Fibroblast of pulmonary artery (primary cell): ENCODE measurements around the gene RHOD.
A peak's percentile ranks its signal among the peaks of the same experiment; 100 is the strongest.

Experiments used
- DNase-seq: peaks from one replicate; pipeline ENCODE4 v3.0.0-alpha.2; 2010; ENCODE audit warnings: low read depth
- H3K4me3 ChIP-seq: replicated peaks from 2 replicates; pipeline ENCODE4 v1.5.1; 2011; ENCODE audit warnings: low read depth, mild to moderate bottlenecking, control low read depth, low read length, moderate library complexity
- TF ChIP-seq, protein P1 (sequence below): IDR thresholded peaks from 2 replicates; pipeline ENCODE4 v1.5.1; 2011; ENCODE audit warnings: mild to moderate bottlenecking, control low read depth, low read length, inconsistent platforms; ENCODE audit errors: missing control alignments

The RHOD gene

DNA sequence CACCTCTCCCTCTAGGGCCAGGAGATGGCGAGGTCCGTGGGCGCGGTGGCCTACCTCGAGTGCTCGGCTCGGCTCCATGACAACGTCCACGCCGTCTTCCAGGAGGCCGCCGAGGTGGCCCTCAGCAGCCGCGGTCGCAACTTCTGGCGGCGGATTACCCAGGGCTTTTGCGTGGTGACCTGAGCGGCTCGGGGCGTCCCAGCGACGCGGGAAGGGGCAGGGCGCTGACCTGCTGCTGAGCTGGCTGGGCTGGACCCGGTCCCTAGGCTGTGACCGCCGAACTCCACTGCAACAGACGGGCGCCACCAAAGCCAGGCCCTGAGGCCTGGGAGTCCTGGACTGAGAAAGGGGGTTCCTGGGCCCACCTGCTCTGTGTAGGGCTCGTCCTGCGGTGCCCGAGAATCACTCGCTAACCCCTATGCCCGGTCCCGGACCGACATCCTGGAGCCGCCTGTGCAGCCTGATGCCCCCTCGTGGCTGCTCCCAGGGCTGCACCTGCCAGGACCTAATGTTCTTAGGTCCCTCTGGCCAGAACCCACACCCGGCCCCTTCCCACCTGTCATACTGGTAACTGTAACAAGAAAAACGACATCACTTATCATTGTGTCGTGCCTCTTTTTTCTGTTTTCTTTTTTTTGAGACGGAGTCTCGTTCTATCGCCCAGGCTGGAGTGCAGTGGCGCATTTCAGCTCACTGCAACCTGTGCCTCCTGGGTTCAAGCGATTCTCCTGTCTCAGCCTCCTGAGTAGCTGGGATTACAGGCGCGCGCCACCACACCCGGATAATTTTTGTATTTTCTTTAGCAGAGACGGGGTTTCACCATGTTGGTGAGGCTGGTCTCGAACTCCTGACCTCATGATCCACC is 15.0 kb downstream of the RHOD start:
- TF ChIP-seq, protein P1, sequence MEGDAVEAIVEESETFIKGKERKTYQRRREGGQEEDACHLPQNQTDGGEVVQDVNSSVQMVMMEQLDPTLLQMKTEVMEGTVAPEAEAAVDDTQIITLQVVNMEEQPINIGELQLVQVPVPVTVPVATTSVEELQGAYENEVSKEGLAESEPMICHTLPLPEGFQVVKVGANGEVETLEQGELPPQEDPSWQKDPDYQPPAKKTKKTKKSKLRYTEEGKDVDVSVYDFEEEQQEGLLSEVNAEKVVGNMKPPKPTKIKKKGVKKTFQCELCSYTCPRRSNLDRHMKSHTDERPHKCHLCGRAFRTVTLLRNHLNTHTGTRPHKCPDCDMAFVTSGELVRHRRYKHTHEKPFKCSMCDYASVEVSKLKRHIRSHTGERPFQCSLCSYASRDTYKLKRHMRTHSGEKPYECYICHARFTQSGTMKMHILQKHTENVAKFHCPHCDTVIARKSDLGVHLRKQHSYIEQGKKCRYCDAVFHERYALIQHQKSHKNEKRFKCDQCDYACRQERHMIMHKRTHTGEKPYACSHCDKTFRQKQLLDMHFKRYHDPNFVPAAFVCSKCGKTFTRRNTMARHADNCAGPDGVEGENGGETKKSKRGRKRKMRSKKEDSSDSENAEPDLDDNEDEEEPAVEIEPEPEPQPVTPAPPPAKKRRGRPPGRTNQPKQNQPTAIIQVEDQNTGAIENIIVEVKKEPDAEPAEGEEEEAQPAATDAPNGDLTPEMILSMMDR: peak; percentile 89
- H3K4me3 ChIP-seq: peak overlapping the region; percentile 31

DNA sequence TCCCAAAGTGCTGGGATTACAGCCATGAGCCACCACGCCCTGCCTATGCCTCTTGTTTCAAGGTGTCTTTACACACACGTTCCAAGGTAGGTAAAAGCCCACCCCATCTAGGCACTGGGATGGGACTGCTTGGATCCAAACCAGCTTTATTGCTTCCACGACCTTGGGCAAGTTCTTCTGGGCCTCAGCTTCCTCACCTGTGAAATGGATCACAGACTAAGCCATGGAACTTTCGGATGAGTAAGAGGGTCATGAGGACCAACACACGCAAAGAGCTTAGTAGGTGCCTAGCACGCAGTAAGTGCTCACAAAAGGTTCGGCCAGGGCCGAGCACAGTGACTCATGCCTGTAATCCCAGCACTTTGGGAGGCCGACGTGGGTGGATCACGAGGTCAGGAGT is 15.6 kb downstream of the RHOD start:
- H3K4me3 ChIP-seq: no peak overlapping the region
- DNase-seq: no peak
- TF ChIP-seq, protein P1: no peak

More for the DNA sequence above, 15.0 kb downstream of the RHOD start:
- DNase-seq: peak; percentile 72

DNA sequence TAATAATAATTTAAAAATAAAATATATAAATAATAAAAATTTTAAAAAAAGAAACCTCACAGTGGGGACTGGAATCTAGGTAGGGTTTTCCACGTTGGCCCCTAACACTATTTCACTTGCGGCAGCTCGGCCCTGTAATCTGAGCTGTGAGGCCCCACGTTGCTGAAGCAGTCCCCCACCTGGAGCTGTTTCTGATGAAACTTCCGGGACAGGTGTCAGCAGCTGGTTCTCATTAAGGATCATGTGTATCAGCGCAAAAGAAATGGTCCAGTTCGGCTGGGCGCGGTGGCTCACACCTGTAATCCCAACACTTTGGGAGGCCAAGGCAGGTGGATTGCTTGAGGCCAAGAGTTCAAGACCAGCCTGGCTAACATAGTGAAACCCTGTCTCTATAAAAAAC is 17.3 kb downstream of the RHOD start:
- TF ChIP-seq, protein P1: no peak
- H3K4me3 ChIP-seq: no peak overlapping the region
- DNase-seq: no peak

DNA sequence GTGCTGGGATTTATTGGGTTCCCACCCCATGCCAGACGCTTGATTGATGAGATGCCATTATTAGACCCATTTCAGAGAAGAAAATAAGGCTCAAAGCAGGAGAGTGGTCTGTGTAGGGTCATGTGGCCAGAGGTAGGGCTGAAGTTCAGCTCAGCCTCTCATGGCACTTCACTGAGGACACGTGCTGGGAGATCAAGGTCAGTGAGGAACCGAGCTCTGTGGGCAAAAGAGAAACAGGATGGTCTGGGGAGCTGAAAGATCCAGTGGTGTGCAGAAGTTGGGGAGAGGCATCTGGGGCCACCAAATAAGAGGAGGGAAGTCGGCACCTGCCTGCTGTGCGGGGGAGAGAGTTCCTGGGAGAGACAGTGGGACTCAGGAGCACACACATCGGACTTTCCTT is 19.6 kb downstream of the RHOD start:
- no peak for DNase-seq
- TF ChIP-seq, protein P1: no peak
- no peak overlapping the region for H3K4me3 ChIP-seq

DNA sequence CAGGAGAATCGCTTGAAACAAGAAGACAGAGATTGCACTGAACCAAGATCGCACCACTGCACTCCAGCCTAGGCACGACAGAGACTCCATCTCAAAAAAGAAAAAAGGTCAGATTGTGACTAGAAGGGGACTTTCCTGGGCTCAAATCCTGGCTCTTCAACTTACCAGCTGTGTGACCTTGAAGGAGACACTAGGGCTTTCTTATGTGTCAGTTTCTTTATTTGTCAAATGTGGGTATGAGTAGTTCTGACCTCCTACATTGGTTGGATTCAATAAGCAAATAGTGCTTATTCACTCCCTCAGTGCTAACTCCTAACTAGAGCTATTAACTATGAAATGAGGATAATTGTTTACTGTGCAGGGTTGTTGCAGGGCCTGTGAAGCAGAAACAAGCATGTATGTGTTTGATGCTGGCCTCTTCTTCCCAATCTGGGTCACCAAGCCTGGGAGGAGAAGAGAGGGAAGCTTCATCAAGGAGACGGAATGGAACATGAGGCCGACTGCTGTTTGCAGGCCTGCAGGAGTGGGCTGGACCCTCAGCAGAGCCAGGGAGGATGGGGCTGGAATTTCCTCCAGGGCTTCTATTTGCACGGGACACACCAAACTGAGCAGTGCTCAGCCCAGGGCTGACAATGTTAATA is 22.5 kb downstream of the RHOD start:
- TF ChIP-seq, protein P1: no peak
- H3K4me3 ChIP-seq: no peak overlapping the region
- no peak for DNase-seq

DNA sequence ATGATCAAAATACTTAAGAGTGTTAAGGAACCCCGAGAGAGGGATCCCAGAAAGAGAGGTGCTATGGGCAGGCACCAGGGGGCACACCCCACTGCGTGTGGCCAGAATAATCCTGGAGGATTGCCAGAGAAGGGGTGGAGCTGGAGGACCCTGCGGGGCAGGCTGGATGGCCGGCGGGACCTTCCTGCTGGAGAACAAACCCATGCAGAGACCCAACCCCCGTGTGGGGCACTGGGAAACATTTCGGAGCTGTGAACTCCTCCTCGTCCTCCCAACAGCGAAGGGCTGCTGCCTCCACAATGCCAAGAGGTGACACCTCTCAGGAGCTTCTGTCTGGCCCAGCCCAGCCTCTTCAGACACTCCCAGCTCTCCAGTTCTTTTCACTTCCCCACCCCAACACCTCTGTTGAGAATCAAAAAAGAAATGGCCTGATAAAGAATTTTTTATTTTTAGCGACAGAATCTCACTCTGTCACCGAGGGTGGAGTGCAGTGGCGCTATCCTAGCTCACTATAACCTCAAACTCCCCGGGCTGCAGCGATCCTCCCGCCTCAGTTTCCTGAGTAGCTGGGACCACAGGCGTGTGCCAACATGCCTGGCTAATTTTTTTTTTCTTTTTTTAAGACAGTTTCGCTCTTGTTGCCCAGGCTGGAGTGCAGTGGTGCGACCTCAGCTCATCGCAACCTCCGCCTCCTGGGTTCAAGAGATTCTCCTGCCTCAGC is 25.6 kb downstream of the RHOD start:
- no peak overlapping the region for H3K4me3 ChIP-seq
- TF ChIP-seq, protein P1: no peak
- DNase-seq: peak; percentile 11
